Liver (tissue), 9 donors: ENCODE measurements around the gene MRPS30. TPM values are rescaled to one million over a fixed set of nuclear protein-coding genes. Genes with fewer than 3 reads are reported as not detected.
A peak's percentile ranks its signal among the peaks of the same experiment; 100 is the strongest.

Experiments
- DNase-seq: peaks from one replicate; pipeline ENCODE4 v3.0.0-alpha.2; 2017; ENCODE audit warnings: low spot score
- H3K27ac ChIP-seq, 2 donors: one replicate each; pipeline ENCODE4 v1.7.0; 2013; ENCODE audit warnings: inconsistent platforms in 2 of 2, low read length in 2 of 2, control low read depth in 1 of 2, low read depth in 1 of 2, mild to moderate bottlenecking in 1 of 2
- H3K27me3 ChIP-seq, 4 donors: one replicate each; pipeline versions ENCODE4 v1.6.1 to v1.7.0; 2013; ENCODE audit warnings: low read length in 3 of 4, inconsistent platforms in 1 of 4, mild to moderate bottlenecking in 1 of 4, moderate library complexity in 1 of 4; ENCODE audit not compliant: control insufficient read depth in 4 of 4, insufficient read depth in 4 of 4
- H3K36me3 ChIP-seq, 4 donors: one replicate each; pipeline versions ENCODE4 v1.6.1 to v1.7.0; 2013; ENCODE audit warnings: low read length in 3 of 4, mild to moderate bottlenecking in 3 of 4, low read depth in 1 of 4, moderate library complexity in 1 of 4; ENCODE audit not compliant: control insufficient read depth in 4 of 4, insufficient read depth in 3 of 4
- H3K4me1 ChIP-seq, 4 donors: one replicate each; pipeline versions ENCODE4 v1.6.1 to v1.7.0; 2013; ENCODE audit warnings: low read length in 3 of 4, mild to moderate bottlenecking in 3 of 4, moderate library complexity in 1 of 4; ENCODE audit not compliant: control insufficient read depth in 4 of 4, insufficient read depth in 4 of 4
- H3K4me3 ChIP-seq, 3 donors: one replicate each; pipeline versions ENCODE4 v1.6.1 to v1.7.0; 2013; ENCODE audit warnings: low read length in 3 of 3, control low read depth in 1 of 3, low read depth in 1 of 3, mild to moderate bottlenecking in 1 of 3
- H3K9ac ChIP-seq, 2 donors: one replicate each; pipeline ENCODE4 v1.7.0; 2013; ENCODE audit warnings: low read length in 2 of 2, mild to moderate bottlenecking in 2 of 2, moderate library complexity in 2 of 2, control low read depth in 1 of 2, low read depth in 1 of 2
- H3K9me3 ChIP-seq, 4 donors: one replicate each; pipeline versions ENCODE4 v1.6.1 to v1.7.0; 2013; ENCODE audit warnings: low read length in 3 of 4; ENCODE audit not compliant: control insufficient read depth in 4 of 4
- EGR1 ChIP-seq, 2 donors: IDR thresholded peaks; 2 replicates each; pipeline ENCODE4 v1.6.1; 2016 to 2018; ENCODE audit warnings: antibody characterized with exemption in 2 of 2, low read depth in 2 of 2
- FOXA1 ChIP-seq: IDR thresholded peaks from 2 replicates; pipeline ENCODE4 v1.6.1; 2016; ENCODE audit warnings: antibody characterized with exemption
- FOXA2 ChIP-seq: IDR thresholded peaks from 2 replicates; pipeline ENCODE4 v1.6.1; 2016; ENCODE audit warnings: antibody characterized with exemption
- GABPA ChIP-seq, 2 donors: IDR thresholded peaks in 1 of 2; conservative IDR thresholded peaks in 1 of 2; 2 replicates each; pipeline ENCODE4 v1.6.1; 2016; ENCODE audit warnings: antibody characterized with exemption in 2 of 2, mild to moderate bottlenecking in 1 of 2, moderate library complexity in 1 of 2
- HNF4A ChIP-seq, 2 donors: conservative IDR thresholded peaks; 2 replicates each; pipeline ENCODE4 v1.6.1; 2016; ENCODE audit warnings: antibody characterized with exemption in 2 of 2, mild to moderate bottlenecking in 2 of 2
- HNF4G ChIP-seq: IDR thresholded peaks from 2 replicates; pipeline ENCODE4 v1.6.1; 2016; ENCODE audit warnings: antibody characterized with exemption
- JUND ChIP-seq, 2 donors: IDR thresholded peaks; 2 replicates each; pipeline ENCODE4 v1.6.1; 2016; ENCODE audit warnings: antibody characterized with exemption in 2 of 2
- NR2F2 ChIP-seq: IDR thresholded peaks from 2 replicates; pipeline ENCODE4 v1.6.1; 2016; ENCODE audit warnings: antibody characterized with exemption
- RAD21 ChIP-seq, 2 donors: IDR thresholded peaks; 2 replicates each; pipeline ENCODE4 v1.6.1; 2016; ENCODE audit warnings: antibody characterized with exemption in 2 of 2, mild to moderate bottlenecking in 2 of 2
- RXRA ChIP-seq, 2 donors: IDR thresholded peaks; 2 replicates each; pipeline ENCODE4 v1.6.1; 2017 to 2018; ENCODE audit warnings: antibody characterized with exemption in 2 of 2, mild to moderate bottlenecking in 1 of 2
- SP1 ChIP-seq: IDR thresholded peaks from 2 replicates; pipeline ENCODE4 v1.6.1; 2018; ENCODE audit warnings: antibody characterized with exemption, mild to moderate bottlenecking
- TAF1 ChIP-seq: conservative IDR thresholded peaks from 2 replicates; pipeline ENCODE4 v1.6.1; 2016; ENCODE audit warnings: antibody characterized with exemption, mild to moderate bottlenecking
- YY1 ChIP-seq: IDR thresholded peaks from 2 replicates; pipeline ENCODE4 v1.6.1; 2016; ENCODE audit warnings: antibody characterized with exemption, mild to moderate bottlenecking
- WGBS: extraction: QIAGEN DNeasy Blood & Tissue Kit; methylation state at CpG from one replicate; pipeline ENCODE4 v1.1.7; 2013; 5-methylcytosine and 5-hydroxymethylcytosine counted together
- polyA plus RNA-seq, 2 donors: library from polyadenylated mRNA; stranded (reverse) in 1 of 2; unstranded in 1 of 2; fragments of 200-250 nt in 1 of 2; fragments of >200 nt in 1 of 2; fragmentation: Nextera tagmentation in 1 of 2; extraction: Ambion mirVana in 1 of 2; gene quantifications; one replicate each; pipeline versions ENCODE4 v1.2.1 to v1.2.3, GENCODE V29; 2013 to 2015
- total RNA-seq, 2 donors: library from RNA; depleted of rRNA; stranded (reverse); fragments of >200 nt; gene quantifications; one replicate each; pipeline ENCODE4 v1.2.3, GENCODE V29; 2014
- TF ChIP-seq, protein P1 (sequence below): IDR thresholded peaks from 2 replicates; pipeline ENCODE4 v1.6.1; 2016; ENCODE audit warnings: antibody characterized with exemption
- TF ChIP-seq, protein P2 (sequence below): fragments of 150-350 bp; IDR thresholded peaks from 2 replicates; pipeline ENCODE4 v1.5.1; 2017; ENCODE audit warnings: improper control_type of control experiment, low read depth, low read length; ENCODE audit not compliant: missing input control
- TF ChIP-seq, protein P3 (sequence below): IDR thresholded peaks from 2 replicates; pipeline ENCODE4 v1.6.1; 2016; ENCODE audit warnings: antibody characterized with exemption, mild to moderate bottlenecking
- TF ChIP-seq, protein P4 (sequence below): IDR thresholded peaks from 2 replicates; pipeline ENCODE4 v1.6.1; 2016; ENCODE audit warnings: antibody characterized with exemption
- TF ChIP-seq, protein P5 (sequence below): IDR thresholded peaks from 2 replicates; pipeline ENCODE4 v1.6.1; 2016; ENCODE audit warnings: antibody characterized with exemption
- donor health status: healthy.
- donor health status: healthy.
- donor health status: healthy.
- donor health status: healthy.
- donor health status: healthy.

The MRPS30 gene
- 10 to 100 TPM; 43.5 to 44.7 TPM for total RNA-seq
- polyA plus RNA-seq: 10 to 100 TPM; 20.7 to 25.1 TPM

DNA sequence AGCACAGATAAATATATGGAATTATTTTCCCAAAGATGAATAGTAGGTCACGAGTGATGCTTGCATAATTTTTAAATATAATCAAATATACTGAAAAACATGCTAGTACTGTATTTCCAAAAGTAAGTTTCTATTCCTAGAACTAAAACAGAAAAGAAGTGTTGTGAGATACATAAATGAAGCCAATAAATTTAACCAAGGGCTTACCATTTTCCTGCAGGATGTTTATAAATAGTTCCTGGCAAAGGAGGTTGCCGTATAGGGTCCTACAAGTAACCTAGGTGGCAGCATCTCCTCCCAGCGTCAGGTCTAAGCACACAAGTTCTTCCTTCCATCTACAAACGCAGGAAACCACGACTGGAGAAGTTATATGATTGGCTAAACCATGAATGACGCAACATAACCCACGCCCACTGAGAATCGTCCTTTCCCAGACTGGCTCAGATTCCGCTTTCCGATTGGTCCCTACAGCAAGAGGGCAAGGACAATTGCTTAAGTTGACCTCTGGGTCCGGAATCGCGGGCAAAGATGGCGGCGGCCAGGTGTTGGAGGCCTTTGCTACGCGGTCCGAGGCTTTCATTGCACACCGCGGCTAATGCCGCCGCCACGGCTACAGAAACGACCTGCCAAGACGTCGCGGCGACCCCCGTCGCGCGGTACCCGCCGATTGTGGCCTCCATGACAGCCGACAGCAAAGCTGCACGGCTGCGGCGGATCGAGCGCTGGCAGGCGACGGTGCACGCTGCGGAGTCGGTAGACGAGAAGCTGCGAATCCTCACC is at the start of gene MRPS30:
Gene MRPS30 (plus strand): TSS at position 513 of the 780 bp plus-strand sequence. CDS start 16 bp downstream, at position 529.
- Histone ChIP-seq H3K9me3 (no peaks in the 10 kb centered on the region), H3K4me1 (peaks cover 0 to 15% (median 10%) of the 10 kb centered on the region in 4 donors), H3K27ac (peak within 1 kb of the TSS; percentile 91), H3K4me3 (peak within 1 kb of the TSS; percentile 75 to 88 (median 87)), H3K27me3 (no peaks in the 10 kb centered on the region), H3K9ac (peak within 1 kb of the TSS; percentile 74 to 92), H3K36me3 (peaks cover 2 to 18% (median 10%) of the 10 kb centered on the region in 4 donors)
- 1% methylated on average over 47 of the region's 47 CpGs for WGBS
- peak; percentile 91 for DNase-seq
- TF ChIP-seq TAF1: peak; percentile 61
- TF ChIP-seq HNF4G: peak; percentile 59
- peak; percentile 85 to 95 for TF ChIP-seq HNF4A (conservative IDR thresholded peaks at IDR 0.05)
- TF ChIP-seq FOXA2: peak; percentile 4
- TF ChIP-seq EGR1 (IDR thresholded peaks at IDR 0.05; ENCODE audit: low read depth in 2 of 2): no peak
- TF ChIP-seq NR2F2: peak; percentile 99
- TF ChIP-seq, protein P1, sequence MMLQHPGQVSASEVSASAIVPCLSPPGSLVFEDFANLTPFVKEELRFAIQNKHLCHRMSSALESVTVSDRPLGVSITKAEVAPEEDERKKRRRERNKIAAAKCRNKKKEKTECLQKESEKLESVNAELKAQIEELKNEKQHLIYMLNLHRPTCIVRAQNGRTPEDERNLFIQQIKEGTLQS: peak; percentile 84
- TF ChIP-seq GABPA (IDR thresholded peaks at IDR 0.05 in 1 of 2, conservative IDR thresholded peaks at IDR 0.05 in 1 of 2): peak; percentile 39 to 84
- TF ChIP-seq, protein P2, sequence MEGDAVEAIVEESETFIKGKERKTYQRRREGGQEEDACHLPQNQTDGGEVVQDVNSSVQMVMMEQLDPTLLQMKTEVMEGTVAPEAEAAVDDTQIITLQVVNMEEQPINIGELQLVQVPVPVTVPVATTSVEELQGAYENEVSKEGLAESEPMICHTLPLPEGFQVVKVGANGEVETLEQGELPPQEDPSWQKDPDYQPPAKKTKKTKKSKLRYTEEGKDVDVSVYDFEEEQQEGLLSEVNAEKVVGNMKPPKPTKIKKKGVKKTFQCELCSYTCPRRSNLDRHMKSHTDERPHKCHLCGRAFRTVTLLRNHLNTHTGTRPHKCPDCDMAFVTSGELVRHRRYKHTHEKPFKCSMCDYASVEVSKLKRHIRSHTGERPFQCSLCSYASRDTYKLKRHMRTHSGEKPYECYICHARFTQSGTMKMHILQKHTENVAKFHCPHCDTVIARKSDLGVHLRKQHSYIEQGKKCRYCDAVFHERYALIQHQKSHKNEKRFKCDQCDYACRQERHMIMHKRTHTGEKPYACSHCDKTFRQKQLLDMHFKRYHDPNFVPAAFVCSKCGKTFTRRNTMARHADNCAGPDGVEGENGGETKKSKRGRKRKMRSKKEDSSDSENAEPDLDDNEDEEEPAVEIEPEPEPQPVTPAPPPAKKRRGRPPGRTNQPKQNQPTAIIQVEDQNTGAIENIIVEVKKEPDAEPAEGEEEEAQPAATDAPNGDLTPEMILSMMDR: peak; percentile 6
- TF ChIP-seq RAD21 (IDR thresholded peaks at IDR 0.05): peak; percentile 32 to 37
- TF ChIP-seq RXRA (IDR thresholded peaks at IDR 0.05): peak; percentile 53 to 62
- TF ChIP-seq JUND (IDR thresholded peaks at IDR 0.05): peak; percentile 55 to 84
- TF ChIP-seq, protein P3, sequence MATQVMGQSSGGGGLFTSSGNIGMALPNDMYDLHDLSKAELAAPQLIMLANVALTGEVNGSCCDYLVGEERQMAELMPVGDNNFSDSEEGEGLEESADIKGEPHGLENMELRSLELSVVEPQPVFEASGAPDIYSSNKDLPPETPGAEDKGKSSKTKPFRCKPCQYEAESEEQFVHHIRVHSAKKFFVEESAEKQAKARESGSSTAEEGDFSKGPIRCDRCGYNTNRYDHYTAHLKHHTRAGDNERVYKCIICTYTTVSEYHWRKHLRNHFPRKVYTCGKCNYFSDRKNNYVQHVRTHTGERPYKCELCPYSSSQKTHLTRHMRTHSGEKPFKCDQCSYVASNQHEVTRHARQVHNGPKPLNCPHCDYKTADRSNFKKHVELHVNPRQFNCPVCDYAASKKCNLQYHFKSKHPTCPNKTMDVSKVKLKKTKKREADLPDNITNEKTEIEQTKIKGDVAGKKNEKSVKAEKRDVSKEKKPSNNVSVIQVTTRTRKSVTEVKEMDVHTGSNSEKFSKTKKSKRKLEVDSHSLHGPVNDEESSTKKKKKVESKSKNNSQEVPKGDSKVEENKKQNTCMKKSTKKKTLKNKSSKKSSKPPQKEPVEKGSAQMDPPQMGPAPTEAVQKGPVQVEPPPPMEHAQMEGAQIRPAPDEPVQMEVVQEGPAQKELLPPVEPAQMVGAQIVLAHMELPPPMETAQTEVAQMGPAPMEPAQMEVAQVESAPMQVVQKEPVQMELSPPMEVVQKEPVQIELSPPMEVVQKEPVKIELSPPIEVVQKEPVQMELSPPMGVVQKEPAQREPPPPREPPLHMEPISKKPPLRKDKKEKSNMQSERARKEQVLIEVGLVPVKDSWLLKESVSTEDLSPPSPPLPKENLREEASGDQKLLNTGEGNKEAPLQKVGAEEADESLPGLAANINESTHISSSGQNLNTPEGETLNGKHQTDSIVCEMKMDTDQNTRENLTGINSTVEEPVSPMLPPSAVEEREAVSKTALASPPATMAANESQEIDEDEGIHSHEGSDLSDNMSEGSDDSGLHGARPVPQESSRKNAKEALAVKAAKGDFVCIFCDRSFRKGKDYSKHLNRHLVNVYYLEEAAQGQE: no peak
- TF ChIP-seq SP1: peak; percentile 88
- TF ChIP-seq, protein P4, sequence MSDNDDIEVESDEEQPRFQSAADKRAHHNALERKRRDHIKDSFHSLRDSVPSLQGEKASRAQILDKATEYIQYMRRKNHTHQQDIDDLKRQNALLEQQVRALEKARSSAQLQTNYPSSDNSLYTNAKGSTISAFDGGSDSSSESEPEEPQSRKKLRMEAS: peak; percentile 29
- TF ChIP-seq, protein P5, sequence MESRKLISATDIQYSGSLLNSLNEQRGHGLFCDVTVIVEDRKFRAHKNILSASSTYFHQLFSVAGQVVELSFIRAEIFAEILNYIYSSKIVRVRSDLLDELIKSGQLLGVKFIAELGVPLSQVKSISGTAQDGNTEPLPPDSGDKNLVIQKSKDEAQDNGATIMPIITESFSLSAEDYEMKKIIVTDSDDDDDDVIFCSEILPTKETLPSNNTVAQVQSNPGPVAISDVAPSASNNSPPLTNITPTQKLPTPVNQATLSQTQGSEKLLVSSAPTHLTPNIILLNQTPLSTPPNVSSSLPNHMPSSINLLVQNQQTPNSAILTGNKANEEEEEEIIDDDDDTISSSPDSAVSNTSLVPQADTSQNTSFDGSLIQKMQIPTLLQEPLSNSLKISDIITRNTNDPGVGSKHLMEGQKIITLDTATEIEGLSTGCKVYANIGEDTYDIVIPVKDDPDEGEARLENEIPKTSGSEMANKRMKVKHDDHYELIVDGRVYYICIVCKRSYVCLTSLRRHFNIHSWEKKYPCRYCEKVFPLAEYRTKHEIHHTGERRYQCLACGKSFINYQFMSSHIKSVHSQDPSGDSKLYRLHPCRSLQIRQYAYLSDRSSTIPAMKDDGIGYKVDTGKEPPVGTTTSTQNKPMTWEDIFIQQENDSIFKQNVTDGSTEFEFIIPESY: peak; percentile 46
- no peak for TF ChIP-seq FOXA1
- TF ChIP-seq YY1: peak; percentile 100
